ENCODE data around the gene TROAP.
A peak's percentile ranks its signal among the peaks of the same experiment; 100 is the strongest.

TROAP gene

DNA sequence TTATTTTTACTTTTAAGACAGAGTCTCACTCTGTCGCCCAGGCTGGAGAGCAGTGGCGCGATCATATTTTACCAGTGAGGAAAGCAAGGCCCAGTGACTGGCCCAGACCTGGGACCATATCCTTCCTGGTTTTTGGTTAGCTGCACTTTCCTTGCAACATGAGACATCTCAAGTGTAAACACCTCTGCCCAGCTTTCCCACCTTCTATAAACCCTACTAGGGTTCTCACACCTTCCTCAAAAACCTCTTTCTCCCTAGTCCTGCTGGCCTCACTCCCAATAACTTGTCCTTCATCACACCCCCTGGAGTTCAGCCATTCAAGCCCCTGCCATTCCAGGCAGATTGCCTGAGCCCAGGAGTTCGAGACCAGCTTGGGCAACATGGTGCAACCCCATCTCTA is 38.4 kb upstream of the TROAP start:
- Histone ChIP-seq H3K4me3 (ENCODE audit: low read depth in 1 of 2, low read length in 2 of 2) (no peak overlapping the region), H3K9ac (ENCODE audit: low read length) (no peak overlapping the region), H3K9me3 (ENCODE audit: low read length) (no peaks in the 10 kb centered on the region), H3K27ac (ENCODE audit: low read depth, low read length) (no peak overlapping the region), H3K4me1 (ENCODE audit: insufficient read depth, low read length) (no peaks in the 10 kb centered on the region), H3K27me3 (ENCODE audit: control insufficient read depth in 1 of 2, insufficient read depth in 2 of 2, low read length in 2 of 2) (peaks cover 4 to 13% of the 10 kb centered on the region in 2 donors), H3K36me3 (ENCODE audit: insufficient read depth, low read length) (no peaks in the 10 kb centered on the region)

DNA sequence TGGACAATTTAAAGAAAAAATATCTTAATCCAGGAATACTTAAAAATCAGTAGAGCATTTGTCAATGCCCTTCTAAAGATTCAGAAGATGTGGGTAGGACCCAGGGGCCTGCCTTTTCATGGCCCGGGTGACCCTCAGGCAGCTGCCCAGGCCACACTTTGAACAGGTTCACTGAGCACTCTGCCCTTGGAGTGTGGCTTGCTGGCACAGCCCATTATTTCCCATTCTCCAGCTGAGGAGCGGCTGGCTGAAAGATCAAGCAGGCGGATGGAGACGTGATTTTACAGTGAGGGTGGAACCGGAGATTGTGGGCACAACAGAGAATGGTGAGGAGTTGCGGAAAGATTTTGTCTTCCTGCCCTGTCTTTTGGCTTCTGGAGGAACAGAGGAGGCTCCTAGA is 35.2 kb upstream of the TROAP start:
- Histone ChIP-seq H3K27ac (ENCODE audit: low read depth, low read length) (no peak overlapping the region), H3K9me3 (ENCODE audit: low read length) (no peaks in the 10 kb centered on the region), H3K9ac (ENCODE audit: low read length) (no peak overlapping the region), H3K4me3 (ENCODE audit: low read depth in 1 of 2, low read length in 2 of 2) (no peak overlapping the region), H3K27me3 (ENCODE audit: control insufficient read depth in 1 of 2, insufficient read depth in 2 of 2, low read length in 2 of 2) (peaks cover 4 to 13% of the 10 kb centered on the region in 2 donors), H3K36me3 (ENCODE audit: insufficient read depth, low read length) (no peaks in the 10 kb centered on the region), H3K4me1 (ENCODE audit: insufficient read depth, low read length) (no peaks in the 10 kb centered on the region)

DNA sequence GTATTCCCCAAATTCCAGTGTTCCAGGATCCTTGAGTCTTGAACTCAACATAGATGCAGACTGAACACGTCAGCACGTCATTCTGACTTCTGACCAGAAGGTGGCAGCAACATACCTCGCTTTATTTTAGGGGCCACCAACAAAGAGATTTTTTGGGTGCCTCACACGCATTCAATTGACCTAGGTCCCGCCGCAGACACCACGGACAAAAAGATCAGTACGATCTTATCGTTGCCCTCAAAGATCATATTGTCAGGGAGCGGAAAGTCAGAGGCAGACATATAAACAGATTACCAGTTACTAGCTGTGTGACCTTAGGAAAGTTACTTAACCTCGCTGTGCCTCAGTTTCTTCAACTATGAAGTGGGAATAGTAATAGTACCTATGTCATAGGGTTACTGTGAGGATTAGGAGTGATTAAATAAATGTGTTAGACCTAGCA is 34.6 kb upstream of the TROAP start:
- Histone ChIP-seq H3K36me3 (ENCODE audit: insufficient read depth, low read length) (no peaks in the 10 kb centered on the region), H3K4me1 (ENCODE audit: insufficient read depth, low read length) (no peaks in the 10 kb centered on the region), H3K27ac (ENCODE audit: low read depth, low read length) (no peak overlapping the region), H3K4me3 (ENCODE audit: low read depth in 1 of 2, low read length in 2 of 2) (no peak overlapping the region), H3K27me3 (ENCODE audit: control insufficient read depth in 1 of 2, insufficient read depth in 2 of 2, low read length in 2 of 2) (peaks cover 4 to 13% of the 10 kb centered on the region in 2 donors), H3K9ac (ENCODE audit: low read length) (no peak overlapping the region), H3K9me3 (ENCODE audit: low read length) (no peaks in the 10 kb centered on the region)

DNA sequence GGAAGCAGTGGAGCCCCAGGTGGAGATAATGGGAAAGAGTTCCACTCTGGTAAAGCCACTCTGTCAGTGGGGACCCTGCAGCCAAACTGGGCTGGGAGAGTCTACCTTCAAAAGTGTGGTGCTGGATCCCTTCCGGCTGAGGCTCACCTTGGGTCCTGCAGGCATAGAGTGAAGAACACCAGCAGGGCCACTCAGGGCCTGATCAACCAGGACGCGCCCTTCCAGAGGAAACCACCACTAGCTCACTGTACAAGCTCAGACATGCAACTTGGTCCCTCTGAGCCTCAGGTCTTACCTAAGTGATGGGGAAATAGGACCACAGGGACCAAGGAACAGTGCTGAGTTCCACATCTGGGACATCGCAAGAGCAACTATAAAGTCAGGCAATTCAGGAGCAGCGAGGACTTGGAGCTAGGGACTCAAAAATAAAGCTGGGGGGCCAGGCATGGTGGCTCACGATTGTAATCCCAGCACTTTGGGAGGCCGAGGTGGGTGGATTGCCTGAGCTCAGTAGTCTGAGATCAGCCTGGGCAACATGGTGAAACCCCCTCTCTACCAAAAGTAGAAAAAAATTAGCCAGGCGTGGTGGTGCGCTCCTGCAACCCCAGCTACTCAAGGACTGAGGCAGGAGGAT is 34.0 kb upstream of the TROAP start:
- H3K4me3 ChIP-seq (ENCODE audit: low read depth in 1 of 2, low read length in 2 of 2): no peak overlapping the region
- no peaks in the 10 kb centered on the region for H3K9me3 ChIP-seq (ENCODE audit: low read length)
- no peaks in the 10 kb centered on the region for H3K36me3 ChIP-seq (ENCODE audit: insufficient read depth, low read length)
- H3K9ac ChIP-seq (ENCODE audit: low read length): no peak overlapping the region
- no peaks in the 10 kb centered on the region for H3K4me1 ChIP-seq (ENCODE audit: insufficient read depth, low read length)
- H3K27ac ChIP-seq (ENCODE audit: low read depth, low read length): no peak overlapping the region
- peaks cover 4 to 8% of the 10 kb centered on the region in 2 donors for H3K27me3 ChIP-seq (ENCODE audit: control insufficient read depth in 1 of 2, insufficient read depth in 2 of 2, low read length in 2 of 2)

DNA sequence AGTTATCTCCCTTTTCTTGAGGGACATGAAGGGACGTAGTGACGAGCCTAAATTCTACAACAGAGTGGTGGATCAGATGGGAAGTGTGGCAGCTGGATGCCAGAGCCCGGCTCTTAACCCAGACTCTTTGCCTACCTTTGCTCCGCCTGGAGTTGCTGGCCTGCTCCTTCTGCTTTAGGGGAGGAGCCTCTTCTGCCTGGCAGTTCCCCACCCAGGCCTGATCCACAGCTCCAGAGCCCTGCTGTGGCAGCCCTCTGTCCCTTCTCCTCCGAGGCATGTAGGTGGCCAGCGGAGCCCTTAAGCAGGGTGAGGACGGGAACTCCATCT is 30.4 kb upstream of the TROAP start:
- Histone ChIP-seq H3K36me3 (ENCODE audit: insufficient read depth, low read length) (no peaks in the 10 kb centered on the region), H3K27me3 (ENCODE audit: control insufficient read depth in 1 of 2, insufficient read depth in 2 of 2, low read length in 2 of 2) (peaks cover 29 to 39% of the 10 kb centered on the region in 2 donors), H3K9me3 (ENCODE audit: low read length) (no peaks in the 10 kb centered on the region), H3K27ac (ENCODE audit: low read depth, low read length) (no peak overlapping the region), H3K9ac (ENCODE audit: low read length) (no peak overlapping the region), H3K4me3 (ENCODE audit: low read depth in 1 of 2, low read length in 2 of 2) (no peak overlapping the region), H3K4me1 (ENCODE audit: insufficient read depth, low read length) (peaks cover 13% of the 10 kb centered on the region)

DNA sequence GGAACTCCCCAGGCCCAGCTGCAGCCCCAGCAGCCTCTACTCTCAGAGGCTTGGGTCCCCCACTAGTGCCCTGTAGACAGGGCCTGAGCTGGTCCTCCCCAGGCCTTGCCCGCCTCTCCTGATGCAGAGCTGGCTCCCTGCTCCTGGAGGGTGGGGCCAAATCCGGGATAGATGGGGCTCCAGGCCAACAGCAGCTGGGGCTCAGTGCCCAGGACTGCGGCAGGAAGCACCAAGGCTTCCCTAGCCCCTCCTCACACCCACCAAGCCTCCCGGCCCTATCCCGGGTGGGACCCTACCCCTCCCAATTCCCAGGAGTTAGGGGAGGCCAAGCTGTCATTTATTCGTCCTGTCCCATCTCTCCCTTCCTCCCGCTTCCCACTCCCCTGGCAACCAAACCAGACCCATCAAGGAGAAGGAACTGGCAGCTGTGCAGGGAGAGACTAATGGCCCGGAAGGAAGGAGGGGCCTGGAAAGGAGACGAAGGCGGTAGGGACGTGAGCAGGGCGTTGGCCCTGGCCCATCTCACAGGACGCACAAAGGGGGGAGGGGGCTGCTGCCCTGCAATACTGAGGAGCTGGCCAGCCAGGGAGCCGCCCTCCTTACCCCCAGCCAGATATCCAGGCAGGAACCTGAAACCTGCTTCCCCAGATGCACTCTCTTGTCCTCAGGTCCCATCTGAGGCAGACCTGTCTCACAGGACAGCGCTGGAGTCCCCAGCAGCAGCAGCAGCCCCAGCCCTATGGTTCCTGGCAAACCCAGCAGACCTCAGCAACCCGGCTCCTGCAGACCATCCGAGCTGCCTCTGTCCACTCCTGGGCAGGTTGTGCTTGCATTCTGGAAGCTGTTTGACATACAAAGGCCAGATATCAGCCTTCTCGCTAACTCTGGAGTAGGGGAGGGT is 29.7 kb upstream of the TROAP start:
- Histone ChIP-seq H3K4me1 (ENCODE audit: insufficient read depth, low read length) (peaks cover 13% of the 10 kb centered on the region), H3K9me3 (ENCODE audit: low read length) (no peaks in the 10 kb centered on the region), H3K27ac (ENCODE audit: low read depth, low read length) (no peak overlapping the region), H3K36me3 (ENCODE audit: insufficient read depth, low read length) (no peaks in the 10 kb centered on the region), H3K9ac (ENCODE audit: low read length) (no peak overlapping the region), H3K4me3 (ENCODE audit: low read depth in 1 of 2, low read length in 2 of 2) (peak overlapping the region in 1 of 2 donors; percentile 16), H3K27me3 (ENCODE audit: control insufficient read depth in 1 of 2, insufficient read depth in 2 of 2, low read length in 2 of 2) (peaks cover 32 to 45% of the 10 kb centered on the region in 2 donors)

DNA sequence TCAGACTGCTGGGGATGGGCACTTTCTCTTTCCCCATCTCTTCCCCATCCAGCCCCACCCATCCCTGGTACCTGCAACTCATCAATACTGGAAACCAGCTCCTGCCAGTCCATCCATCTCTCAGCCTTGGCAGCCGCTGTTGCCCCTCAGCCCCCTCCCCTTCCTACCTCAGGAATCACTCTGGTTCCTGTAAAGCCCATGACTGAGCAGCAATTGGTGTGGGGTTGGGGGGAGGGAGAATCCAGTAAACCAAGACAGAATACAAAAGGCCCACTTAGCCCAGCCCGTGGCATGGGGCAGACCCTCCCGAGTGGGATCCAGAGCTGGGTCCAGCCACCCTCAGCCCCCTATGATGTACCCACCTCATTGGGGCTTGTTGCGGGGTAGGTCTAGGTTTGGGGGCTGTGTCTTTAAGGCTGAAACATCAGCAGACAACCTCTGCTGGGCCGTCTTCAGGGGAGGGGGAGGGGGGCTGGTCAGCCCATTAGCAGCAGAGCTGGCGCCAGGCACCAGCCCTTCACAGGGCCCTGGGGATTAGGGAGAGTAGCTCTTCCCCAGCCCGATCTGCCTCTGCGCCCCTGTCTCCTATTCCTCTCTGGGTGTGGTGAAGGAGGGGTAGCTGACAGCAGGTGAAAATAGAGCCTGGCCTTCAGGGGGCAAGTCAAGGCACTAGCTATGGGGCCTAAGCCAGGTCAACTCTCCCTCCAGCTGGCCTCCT is 28.8 kb upstream of the TROAP start:
- Histone ChIP-seq H3K9me3 (ENCODE audit: low read length) (no peaks in the 10 kb centered on the region), H3K27ac (ENCODE audit: low read depth, low read length) (no peak overlapping the region), H3K9ac (ENCODE audit: low read length) (no peak overlapping the region), H3K27me3 (ENCODE audit: control insufficient read depth in 1 of 2, insufficient read depth in 2 of 2, low read length in 2 of 2) (peaks cover 38 to 48% of the 10 kb centered on the region in 2 donors), H3K4me1 (ENCODE audit: insufficient read depth, low read length) (peaks cover 13% of the 10 kb centered on the region), H3K4me3 (ENCODE audit: low read depth in 1 of 2, low read length in 2 of 2) (no peak overlapping the region), H3K36me3 (ENCODE audit: insufficient read depth, low read length) (no peaks in the 10 kb centered on the region)

DNA sequence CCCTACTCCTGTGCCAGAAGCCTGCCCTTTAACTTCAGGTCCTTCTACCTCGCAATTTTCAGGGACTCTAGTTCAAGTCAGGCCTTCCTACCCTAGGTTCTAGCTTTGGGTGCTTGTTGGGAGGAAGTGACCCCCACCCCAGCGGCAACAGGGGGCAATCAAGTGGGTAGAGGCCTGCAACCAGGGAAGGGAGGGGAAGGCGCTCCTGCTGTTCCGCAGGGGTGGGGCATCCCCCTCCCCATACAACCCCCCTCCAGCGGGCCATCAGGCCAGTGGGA is 28.3 kb upstream of the TROAP start:
- Histone ChIP-seq H3K27me3 (ENCODE audit: control insufficient read depth in 1 of 2, insufficient read depth in 2 of 2, low read length in 2 of 2) (peaks cover 38 to 48% of the 10 kb centered on the region in 2 donors), H3K9me3 (ENCODE audit: low read length) (no peaks in the 10 kb centered on the region), H3K4me3 (ENCODE audit: low read depth in 1 of 2, low read length in 2 of 2) (no peak overlapping the region), H3K27ac (ENCODE audit: low read depth, low read length) (no peak overlapping the region), H3K36me3 (ENCODE audit: insufficient read depth, low read length) (no peaks in the 10 kb centered on the region), H3K9ac (ENCODE audit: low read length) (no peak overlapping the region), H3K4me1 (ENCODE audit: insufficient read depth, low read length) (peaks cover 13% of the 10 kb centered on the region)

DNA sequence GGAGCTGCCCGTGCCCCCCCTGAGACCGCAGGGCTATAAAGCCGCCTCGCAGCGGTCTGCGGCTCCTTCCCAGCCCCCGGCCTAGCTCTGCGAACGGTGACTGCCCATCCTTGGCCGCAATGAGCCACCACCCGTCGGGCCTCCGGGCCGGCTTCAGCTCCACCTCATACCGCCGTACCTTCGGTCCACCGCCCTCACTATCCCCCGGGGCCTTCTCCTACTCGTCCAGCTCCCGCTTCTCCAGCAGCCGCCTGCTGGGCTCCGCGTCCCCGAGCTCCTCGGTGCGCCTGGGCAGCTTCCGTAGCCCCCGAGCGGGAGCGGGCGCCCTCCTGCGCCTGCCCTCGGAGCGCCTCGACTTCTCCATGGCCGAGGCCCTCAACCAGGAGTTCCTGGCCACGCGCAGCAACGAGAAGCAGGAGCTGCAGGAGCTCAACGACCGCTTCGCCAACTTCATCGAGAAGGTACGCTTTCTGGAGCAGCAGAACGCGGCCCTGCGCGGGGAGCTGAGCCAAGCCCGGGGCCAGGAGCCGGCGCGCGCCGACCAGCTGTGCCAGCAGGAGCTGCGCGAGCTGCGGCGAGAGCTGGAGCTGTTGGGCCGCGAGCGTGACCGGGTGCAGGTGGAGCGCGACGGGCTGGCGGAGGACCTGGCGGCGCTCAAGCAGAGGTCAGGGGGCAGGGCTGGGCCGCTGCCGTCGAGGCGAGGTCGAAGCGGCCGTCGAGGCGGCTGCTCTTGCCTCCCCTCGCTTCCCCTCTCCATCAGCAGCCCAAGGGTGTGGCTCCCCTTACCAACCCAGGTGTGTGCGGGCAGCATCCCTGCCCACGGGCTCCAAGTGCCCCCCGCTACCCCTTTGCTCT is 27.7 kb upstream of the TROAP start, which contains the start of gene PRPH:
PRPH (plus strand) TSS at position 66 of the 855 bp plus-strand sequence; CDS start at position 120, 54 bp downstream.
- Histone ChIP-seq H3K27me3 (ENCODE audit: control insufficient read depth in 1 of 2, insufficient read depth in 2 of 2, low read length in 2 of 2) (peaks cover 38 to 48% of the 10 kb centered on the region in 2 donors), H3K4me1 (ENCODE audit: insufficient read depth, low read length) (peaks cover 13% of the 10 kb centered on the region), H3K36me3 (ENCODE audit: insufficient read depth, low read length) (no peaks in the 10 kb centered on the region), H3K9me3 (ENCODE audit: low read length) (no peaks in the 10 kb centered on the region), H3K4me3 (ENCODE audit: low read depth in 1 of 2, low read length in 2 of 2) (no peak within 1 kb of the TSS), H3K9ac (ENCODE audit: low read length) (no peak within 1 kb of the TSS), H3K27ac (ENCODE audit: low read depth, low read length) (no peak within 1 kb of the TSS)

DNA sequence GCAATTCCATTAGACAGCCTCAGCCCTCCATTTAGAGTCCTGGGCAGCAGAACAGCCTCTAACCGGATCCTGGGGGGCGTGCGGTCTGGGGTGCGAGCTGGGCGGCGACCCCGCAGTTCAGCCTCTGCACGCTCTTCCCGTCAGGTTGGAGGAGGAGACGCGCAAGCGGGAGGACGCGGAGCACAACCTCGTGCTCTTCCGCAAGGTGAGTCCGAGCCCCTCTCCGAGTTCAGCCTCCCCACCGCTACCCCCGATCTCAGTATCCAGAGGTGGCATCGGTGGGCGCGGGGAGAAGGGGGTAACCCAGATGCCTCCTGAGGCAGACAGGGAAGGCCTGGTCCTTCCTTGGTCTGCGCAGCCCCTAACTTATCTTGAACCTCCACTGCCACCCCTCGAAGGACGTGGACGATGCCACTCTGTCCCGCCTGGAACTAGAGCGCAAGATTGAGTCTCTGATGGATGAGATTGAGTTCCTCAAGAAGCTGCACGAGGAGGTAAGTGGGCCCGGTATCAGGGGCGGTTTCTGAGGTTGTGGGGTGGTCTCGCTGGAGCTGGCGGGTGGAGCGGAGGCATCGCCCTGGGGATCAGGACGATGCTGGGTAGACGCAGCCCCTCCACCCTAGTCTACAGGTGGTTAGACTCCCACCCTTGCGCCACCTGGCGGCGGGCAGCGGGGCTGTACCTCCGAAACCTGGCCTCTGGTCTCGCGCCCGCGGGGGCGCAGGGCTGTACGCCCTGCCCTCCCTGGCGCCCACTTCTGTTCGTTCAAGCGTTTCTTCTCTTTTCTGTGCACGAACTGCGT is 26.8 kb upstream of the TROAP start:
- H3K9me3 ChIP-seq (ENCODE audit: low read length): no peaks in the 10 kb centered on the region
- H3K27me3 ChIP-seq (ENCODE audit: control insufficient read depth in 1 of 2, insufficient read depth in 2 of 2, low read length in 2 of 2): peaks cover 38 to 49% of the 10 kb centered on the region in 2 donors
- no peaks in the 10 kb centered on the region for H3K36me3 ChIP-seq (ENCODE audit: insufficient read depth, low read length)
- H3K9ac ChIP-seq (ENCODE audit: low read length): no peak overlapping the region
- H3K4me1 ChIP-seq (ENCODE audit: insufficient read depth, low read length): peaks cover 13% of the 10 kb centered on the region
- H3K27ac ChIP-seq (ENCODE audit: low read depth, low read length): no peak overlapping the region
- no peak overlapping the region for H3K4me3 ChIP-seq (ENCODE audit: low read depth in 1 of 2, low read length in 2 of 2)

Data from muscle layer of colon (tissue), 2 donors.